Endothelial cell of umbilical vein (primary cell): ENCODE data around the gene APBB2. TPM values are rescaled to one million over a fixed set of nuclear protein-coding genes. Genes with fewer than 3 reads are reported as not detected.

Source experiments
- BruUV-seq: library from RNA; stranded (reverse); fragments of 400-500 nt; replicated peaks from 2 replicates; lab custom pipeline; 2021; lab: Mats Ljungman, UMichigan
- CTCF ChIA-PET: fragments of 300-600, 350-600 bp; sonication (Branson Sonifier 250); formaldehyde crosslinking; loops from one replicate; lab custom pipeline; 2021; ENCODE audit warnings: antibody characterized with exemption, inconsistent platforms; lab: Charles Lee
- POLR2A ChIA-PET: fragments of 300-600, 350-600 bp; sonication (Branson Sonifier 250); formaldehyde crosslinking; loops from one replicate; lab custom pipeline; 2021; ENCODE audit warnings: antibody characterized with exemption, inconsistent platforms; lab: Charles Lee
- DNase-seq: peaks from one replicate; pipeline ENCODE4 v3.0.0-alpha.2; 2011; ENCODE audit warnings: low read depth, low spot score
- FAIRE-seq: peaks from 2 replicates; lab custom pipeline; 2011; peaks lifted over from hg19 to GRCh38; lab: Jason Lieb, UNC
- H2AFZ ChIP-seq: 2 replicates; pipeline ENCODE4 v1.6.0; 2012; ENCODE audit warnings: low read depth, low read length, control low read depth, inconsistent platforms
- H3K27ac ChIP-seq: 2 replicates; pipeline ENCODE4 v1.5.1; 2011; ENCODE audit warnings: low read depth, mild to moderate bottlenecking, control low read depth, low read length, moderate library complexity; ENCODE audit not compliant: insufficient read depth
- H3K27me3 ChIP-seq, 2 experiments: 2 replicates each; pipeline versions ENCODE4 v1.6.0 to v1.6.1; 2011; ENCODE audit warnings: low read length in 2 of 2, mixed read lengths in 1 of 2; ENCODE audit not compliant: control insufficient read depth in 2 of 2, insufficient read depth in 2 of 2
- H3K36me3 ChIP-seq, 2 experiments: 2 replicates in 1 of 2; 3 replicates in 1 of 2; pipeline ENCODE4 v1.5.1; 2011; ENCODE audit warnings: low read length in 2 of 2, mild to moderate bottlenecking in 1 of 2, moderate library complexity in 1 of 2; ENCODE audit not compliant: control insufficient read depth in 2 of 2, insufficient read depth in 2 of 2; ENCODE audit errors: extremely low read depth in 1 of 2
- H3K4me1 ChIP-seq: 3 replicates; pipeline ENCODE4 v1.5.1; 2011; ENCODE audit warnings: mild to moderate bottlenecking, low read length; ENCODE audit not compliant: control insufficient read depth, insufficient read depth; ENCODE audit errors: extremely low read depth
- H3K4me2 ChIP-seq: 2 replicates; pipeline ENCODE4 v1.6.1; 2011; ENCODE audit warnings: low read length, control low read depth, mixed read lengths; ENCODE audit not compliant: insufficient read depth
- H3K4me3 ChIP-seq, 3 experiments: fragments of 200-600 bp in 1 of 3; sonication (generic), shearing (Covaris generic) in 1 of 3; replicated peaks in 1 of 3; 2 replicates each; pipeline ENCODE4 v1.5.1; 2011 to 2016; ENCODE audit warnings: control low read depth in 3 of 3, low read length in 3 of 3, mild to moderate bottlenecking in 2 of 3, inconsistent platforms in 1 of 3, low read depth in 1 of 3, moderate library complexity in 1 of 3; ENCODE audit not compliant: insufficient read depth in 1 of 3
- H3K79me2 ChIP-seq: 2 replicates; pipeline ENCODE4 v1.6.0; 2012; ENCODE audit warnings: low read length, inconsistent platforms; ENCODE audit not compliant: control insufficient read depth, insufficient read depth
- H3K9ac ChIP-seq: replicated peaks from 2 replicates; pipeline ENCODE3; 2011; ENCODE audit warnings: low read length, control low read depth; ENCODE audit not compliant: insufficient read depth; ENCODE audit errors: extremely low read depth
- H3K9me1 ChIP-seq: replicated peaks from 3 replicates; pipeline ENCODE4 v1.6.0; 2011; ENCODE audit warnings: mild to moderate bottlenecking, low read length; ENCODE audit not compliant: control insufficient read depth, insufficient read depth; ENCODE audit errors: extremely low read depth
- H3K9me3 ChIP-seq: replicated peaks from 2 replicates; pipeline ENCODE4 v1.5.1; 2012; ENCODE audit warnings: low read length, inconsistent platforms; ENCODE audit not compliant: control insufficient read depth, insufficient read depth
- H4K20me1 ChIP-seq: replicated peaks from 2 replicates; pipeline ENCODE3; 2011; ENCODE audit warnings: mild to moderate bottlenecking, low read length; ENCODE audit not compliant: control insufficient read depth, insufficient read depth; ENCODE audit errors: extremely low read depth
- CTCF ChIP-seq, 2 donors: IDR thresholded peaks; 1 replicate in 1 of 2; 2 replicates in 1 of 2; pipeline ENCODE4 v1.5.1; 2011; ENCODE audit warnings: low read length in 2 of 2, mild to moderate bottlenecking in 2 of 2, moderate library complexity in 2 of 2, control low read depth in 1 of 2, inconsistent platforms in 1 of 2, low read depth in 1 of 2; ENCODE audit not compliant: insufficient read depth in 1 of 2; ENCODE audit errors: extremely low read depth in 1 of 2
- EZH2 ChIP-seq: IDR thresholded peaks from 2 replicates; pipeline ENCODE4 v1.6.1; 2012; ENCODE audit warnings: borderline replicate concordance, low read depth, mild to moderate bottlenecking, moderate library complexity, low read length, inconsistent platforms; ENCODE audit not compliant: severe bottlenecking
- FOS ChIP-seq: IDR thresholded peaks from 2 replicates; pipeline ENCODE4 v1.6.1; 2011; ENCODE audit warnings: mild to moderate bottlenecking, low read length, moderate library complexity, borderline replicate concordance; ENCODE audit not compliant: insufficient read depth
- GATA2 ChIP-seq: IDR thresholded peaks from 2 replicates; pipeline ENCODE4 v1.7.0; 2011; ENCODE audit warnings: low read depth, mild to moderate bottlenecking, moderate library complexity, mixed read lengths, low read length; ENCODE audit not compliant: insufficient read length, insufficient read depth
- JUN ChIP-seq: IDR thresholded peaks from 2 replicates; pipeline ENCODE4 v1.6.1; 2011; ENCODE audit warnings: borderline replicate concordance, low read depth; ENCODE audit not compliant: insufficient read length, insufficient read depth
- MAX ChIP-seq: IDR thresholded peaks from 2 replicates; pipeline ENCODE4 v1.6.1; 2011; ENCODE audit not compliant: insufficient read depth, insufficient read length
- MYC ChIP-seq: IDR thresholded peaks from one replicate; pipeline ENCODE4 v1.6.1; 2011; ENCODE audit warnings: mild to moderate bottlenecking, low read depth, low read length
- POLR2A ChIP-seq: IDR thresholded peaks from 2 replicates; pipeline ENCODE4 v1.6.1; 2012; ENCODE audit warnings: low read depth, mild to moderate bottlenecking, control low read depth, low read length
- POLR2AphosphoS5 ChIP-seq: IDR thresholded peaks from 2 replicates; pipeline ENCODE4 v1.6.1; 2012; ENCODE audit warnings: low read depth, mild to moderate bottlenecking, control low read depth, low read length, moderate library complexity; ENCODE audit not compliant: insufficient read depth
- dilution Hi-C: fragments of 300-500 bp; cut with MboI; formaldehyde crosslinking; loops from one replicate; pipeline ENCODE4 v1.15.0; 2019; ENCODE audit warnings: low sequenced_read_pairs; ENCODE audit not compliant: extremely low pct_ligation_motif_present
- intact Hi-C: fragments of 100-400 bp; cut with micrococcal nuclease; formaldehyde crosslinking; loops from one replicate; pipeline ENCODE4 v1.10.0; 2022
- polyA plus RNA-seq, 4 experiments: library from polyadenylated mRNA; depleted of rRNA in 3 of 4; stranded (reverse) in 3 of 4; unstranded in 1 of 4; fragments of >200 nt; gene quantifications; 2 replicates each; pipeline versions ENCODE4 v1.2.1 to v1.2.3, GENCODE V29; 2011 to 2012; ENCODE audit warnings: missing spikeins in 1 of 4
- total RNA-seq: library from RNA; stranded (reverse); gene quantifications from 2 replicates; pipeline ENCODE4 v1.2.3, GENCODE V29; 2021

Gene APBB2
- total and polyA plus RNA-seq, 2 donors (not counting 3 experiments of a cell fraction or from before 2014, with no cell fraction given) = 79.8 to 124 TPM

GRCh38 chr4:41202820-41203568, 11.3 kb downstream of the APBB2 start:
- DNase-seq (peak; percentile 68), FAIRE-seq (no peak)
- no TSS peak for BruUV-seq
- peak overlapping the region; percentile 78 for H3K9ac ChIP-seq
- no peaks in the 10 kb centered on the region for H4K20me1 ChIP-seq
- ChIA-PET POLR2A (interaction anchor here (0.7 to 2.4 kb wide), 3 partner anchors 11 to 44 kb away, joined by 4 to 17 read pairs (median 4); partner anchors contain the start of gene APBB2), CTCF (interaction anchor here (1.1 to 3.7 kb wide), 5 partner anchors 11 to 285 kb away, joined by 3 to 34 read pairs (median 22); partner anchors contain the start of gene APBB2)
- H3K36me3 ChIP-seq = no peaks in the 10 kb centered on the region
- intact Hi-C loops (loop anchor here (1.0 kb wide), 1 partner anchor 43 kb away; no protein-coding TSS in a partner anchor), dilution Hi-C loops (loop anchor here (25.0 kb wide), 1 partner anchor 266 kb away; no protein-coding TSS in a partner anchor)
- H3K27me3 ChIP-seq = no peaks in the 10 kb centered on the region
- no peaks in the 10 kb centered on the region for H3K9me1 ChIP-seq
- peak overlapping the region; percentile 63 for H3K27ac ChIP-seq
- H2AFZ ChIP-seq = no peak overlapping the region
- peaks cover 91% of the 10 kb centered on the region for H3K4me1 ChIP-seq
- TF ChIP-seq GATA2 (peak; percentile 71), POLR2AphosphoS5 (no peak), MYC (no peak), CTCF (IDR thresholded peaks at IDR 0.05; ENCODE audit: extremely low read depth in 1 of 2, insufficient read depth in 1 of 2, low read depth in 1 of 2, low read length in 2 of 2) (no peak), FOS (peak; percentile 46), EZH2 (no peak), JUN (no peak), POLR2A (no peak), MAX (no peak)
- H3K9me3 ChIP-seq = no peaks in the 10 kb centered on the region
- H3K4me2 ChIP-seq = peak overlapping the region; percentile 94
- peaks cover 90% of the 10 kb centered on the region for H3K79me2 ChIP-seq
- peak overlapping the region in 1 of 3 experiments; percentile 48 for H3K4me3 ChIP-seq
